ENCODE measurements around the gene HCLS1. TPM values are rescaled to one million over a fixed set of nuclear protein-coding genes. Genes with fewer than 3 reads are reported as not detected.
A peak's percentile ranks its signal among the peaks of the same experiment; 100 is the strongest.

Gene HCLS1
- total RNA-seq, 1 donor from 2014 or later: 440 TPM

DNA sequence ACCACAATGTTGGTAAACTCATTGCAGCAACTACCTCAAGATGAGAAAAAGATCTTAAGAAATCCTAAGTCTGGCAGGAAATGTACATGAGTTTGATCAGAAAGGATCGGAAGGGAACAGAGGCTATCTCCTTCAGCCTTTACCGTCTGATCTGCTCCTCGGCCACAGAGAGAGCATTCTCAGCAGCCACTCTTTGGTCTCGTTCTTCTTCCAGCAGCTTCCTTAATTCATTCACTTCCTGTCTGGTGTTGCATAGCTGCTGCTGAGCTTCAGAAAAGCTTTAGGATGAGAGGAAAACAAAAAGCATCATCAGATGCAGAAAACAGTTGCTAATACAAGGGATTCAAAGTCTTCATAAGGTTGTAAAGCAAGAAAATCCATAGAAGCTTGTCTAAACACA lies 6.6 kb upstream of the HCLS1 start:
- no peak overlapping the region for H3K4me3 Mint-ChIP-seq
- no peaks in the 10 kb centered on the region for H3K4me1 Mint-ChIP-seq
- ChIA-PET CTCF (no interaction called here), POLR2A (no interaction called here)
- ATAC-seq (ENCODE audit: low read depth) (no peak), DNase-seq (no peak)
- intact Hi-C loops (cut with micrococcal nuclease): loop anchor here (10.0 kb wide), 2 partner anchors 437 to 1917 kb away; partner anchors contain the start of gene HACD2
- TF ChIP-seq, protein P1, sequence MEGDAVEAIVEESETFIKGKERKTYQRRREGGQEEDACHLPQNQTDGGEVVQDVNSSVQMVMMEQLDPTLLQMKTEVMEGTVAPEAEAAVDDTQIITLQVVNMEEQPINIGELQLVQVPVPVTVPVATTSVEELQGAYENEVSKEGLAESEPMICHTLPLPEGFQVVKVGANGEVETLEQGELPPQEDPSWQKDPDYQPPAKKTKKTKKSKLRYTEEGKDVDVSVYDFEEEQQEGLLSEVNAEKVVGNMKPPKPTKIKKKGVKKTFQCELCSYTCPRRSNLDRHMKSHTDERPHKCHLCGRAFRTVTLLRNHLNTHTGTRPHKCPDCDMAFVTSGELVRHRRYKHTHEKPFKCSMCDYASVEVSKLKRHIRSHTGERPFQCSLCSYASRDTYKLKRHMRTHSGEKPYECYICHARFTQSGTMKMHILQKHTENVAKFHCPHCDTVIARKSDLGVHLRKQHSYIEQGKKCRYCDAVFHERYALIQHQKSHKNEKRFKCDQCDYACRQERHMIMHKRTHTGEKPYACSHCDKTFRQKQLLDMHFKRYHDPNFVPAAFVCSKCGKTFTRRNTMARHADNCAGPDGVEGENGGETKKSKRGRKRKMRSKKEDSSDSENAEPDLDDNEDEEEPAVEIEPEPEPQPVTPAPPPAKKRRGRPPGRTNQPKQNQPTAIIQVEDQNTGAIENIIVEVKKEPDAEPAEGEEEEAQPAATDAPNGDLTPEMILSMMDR (IDR thresholded peaks at IDR 0.05): no peak
- peaks cover 85% of the 10 kb centered on the region for H3K36me3 Mint-ChIP-seq (ENCODE audit: low read depth)
- no peak overlapping the region for H3K27ac Mint-ChIP-seq
- no peaks in the 10 kb centered on the region for H3K9me3 Mint-ChIP-seq
- no peaks in the 10 kb centered on the region for H3K27me3 Mint-ChIP-seq

DNA sequence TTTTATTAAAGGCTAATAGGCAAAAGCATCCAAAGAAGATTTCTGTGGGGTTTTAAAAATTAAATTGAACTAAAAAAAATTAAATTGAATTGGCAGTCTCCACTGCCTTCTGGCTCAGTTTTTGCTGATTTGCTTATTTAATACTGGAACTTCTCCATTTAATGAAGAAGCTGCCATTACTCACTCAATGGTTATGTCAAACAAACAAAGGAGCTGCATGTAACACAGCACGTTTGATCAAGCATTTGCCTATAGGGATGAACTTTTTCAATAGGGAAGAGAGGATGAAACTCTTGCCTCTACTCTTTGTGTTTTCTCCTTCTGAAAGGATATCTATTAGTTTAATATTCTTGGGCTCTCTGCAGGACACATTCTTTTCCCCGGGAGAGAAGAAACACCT lies 4.8 kb upstream of the HCLS1 start:
- no peak for ATAC-seq (ENCODE audit: low read depth)
- H3K27me3 Mint-ChIP-seq: no peaks in the 10 kb centered on the region
- H3K4me1 Mint-ChIP-seq: peaks cover 12% of the 10 kb centered on the region
- TF ChIP-seq, protein P1 (IDR thresholded peaks at IDR 0.05): no peak
- H3K4me3 Mint-ChIP-seq: no peak overlapping the region
- no peak overlapping the region for H3K27ac Mint-ChIP-seq
- POLR2A ChIA-PET: no interaction called here
- no peaks in the 10 kb centered on the region for H3K9me3 Mint-ChIP-seq
- DNase-seq: no peak
- H3K36me3 Mint-ChIP-seq (ENCODE audit: low read depth): peaks cover 74% of the 10 kb centered on the region
- CTCF ChIA-PET: no interaction called here
- intact Hi-C loops (cut with micrococcal nuclease): loop anchor here (10.0 kb wide), 2 partner anchors 439 to 1919 kb away; partner anchors contain the start of gene HACD2

DNA sequence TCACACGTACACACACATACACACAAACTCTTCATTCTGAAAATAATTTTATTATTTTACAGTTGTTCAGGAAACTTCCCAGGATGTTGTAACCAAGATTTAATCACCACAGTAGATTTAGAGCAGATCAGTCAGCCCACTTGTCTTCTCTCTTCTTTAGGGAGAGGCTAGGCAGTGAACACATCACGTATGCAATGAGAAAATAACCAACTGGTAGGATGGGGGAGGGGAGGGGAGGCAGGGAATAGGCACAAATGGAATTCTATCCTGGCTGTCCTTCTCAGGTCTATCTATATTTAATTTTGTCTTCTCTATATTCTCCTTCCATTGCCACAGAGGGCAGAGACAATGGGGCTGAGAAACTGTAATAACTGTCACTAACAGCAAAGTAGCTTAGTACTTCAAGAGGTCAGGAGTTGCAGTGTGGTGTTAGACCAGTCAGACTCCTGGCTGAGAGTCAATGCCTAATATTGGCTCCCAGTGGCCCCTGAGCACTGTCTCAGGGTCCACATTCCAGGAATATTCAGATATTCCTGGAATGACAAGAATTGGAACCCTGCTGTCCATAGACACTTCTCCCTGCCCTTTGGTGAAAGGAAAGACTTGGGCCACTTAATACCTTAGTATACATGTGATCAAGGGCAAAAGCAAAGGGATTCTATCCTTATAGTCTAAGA lies 2.6 kb upstream of the HCLS1 start:
- H3K36me3 Mint-ChIP-seq (ENCODE audit: low read depth): peaks cover 75% of the 10 kb centered on the region
- CTCF ChIA-PET: no interaction called here
- no peak for ATAC-seq (ENCODE audit: low read depth)
- no peaks in the 10 kb centered on the region for H3K9me3 Mint-ChIP-seq
- intact Hi-C loops (cut with micrococcal nuclease): loop anchor here (5.0 to 10.0 kb wide), 4 partner anchors 441 to 1921 kb away; partner anchors contain the start of genes GTF2E1, HACD2, RABL3 and SEC22A
- TF ChIP-seq, protein P1 (IDR thresholded peaks at IDR 0.05): no peak
- H3K4me3 Mint-ChIP-seq: no peak overlapping the region
- DNase-seq: no peak
- H3K27me3 Mint-ChIP-seq: no peaks in the 10 kb centered on the region
- POLR2A ChIA-PET: no interaction called here
- H3K4me1 Mint-ChIP-seq: peaks cover 32% of the 10 kb centered on the region
- no peak overlapping the region for H3K27ac Mint-ChIP-seq

DNA sequence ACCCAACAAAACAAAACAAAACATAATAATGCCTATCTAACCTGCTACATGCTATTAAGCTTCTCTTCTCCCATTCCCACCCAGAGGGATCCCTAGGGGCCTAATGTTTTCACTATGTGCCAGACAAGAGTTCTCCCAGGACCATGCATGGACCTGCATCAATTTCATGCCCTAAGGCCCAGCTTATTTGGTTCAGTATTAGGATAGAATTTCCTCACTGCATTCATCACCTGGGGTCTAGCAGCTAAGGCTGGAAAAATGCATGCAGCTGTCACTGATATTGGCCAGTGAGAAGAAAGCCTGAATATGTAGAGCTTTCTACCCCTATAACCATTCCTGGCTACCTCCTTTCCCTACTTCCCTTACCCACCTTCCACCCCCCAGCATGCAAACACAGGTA lies 2.0 kb upstream of the HCLS1 start:
- no peaks in the 10 kb centered on the region for H3K9me3 Mint-ChIP-seq
- H3K36me3 Mint-ChIP-seq (ENCODE audit: low read depth): peaks cover 75% of the 10 kb centered on the region
- ChIA-PET POLR2A (interaction anchor here (1.4 to 2.9 kb wide), 2 partner anchors 172 to 721 kb away, joined by 4 to 22 read pairs; partner anchors contain the start of genes EAF2, FAM162A, IQCB1 and MIX23), CTCF (no interaction called here)
- ATAC-seq (ENCODE audit: low read depth): no peak
- peaks cover 38% of the 10 kb centered on the region for H3K4me1 Mint-ChIP-seq
- no peak for DNase-seq
- no peak overlapping the region for H3K27ac Mint-ChIP-seq
- H3K27me3 Mint-ChIP-seq: no peaks in the 10 kb centered on the region
- intact Hi-C loops (cut with micrococcal nuclease): loop anchor here (5.0 to 10.0 kb wide), 4 partner anchors 442 to 1922 kb away; partner anchors contain the start of genes GTF2E1, HACD2, RABL3 and SEC22A
- TF ChIP-seq, protein P1 (IDR thresholded peaks at IDR 0.05): no peak
- no peak overlapping the region for H3K4me3 Mint-ChIP-seq

DNA sequence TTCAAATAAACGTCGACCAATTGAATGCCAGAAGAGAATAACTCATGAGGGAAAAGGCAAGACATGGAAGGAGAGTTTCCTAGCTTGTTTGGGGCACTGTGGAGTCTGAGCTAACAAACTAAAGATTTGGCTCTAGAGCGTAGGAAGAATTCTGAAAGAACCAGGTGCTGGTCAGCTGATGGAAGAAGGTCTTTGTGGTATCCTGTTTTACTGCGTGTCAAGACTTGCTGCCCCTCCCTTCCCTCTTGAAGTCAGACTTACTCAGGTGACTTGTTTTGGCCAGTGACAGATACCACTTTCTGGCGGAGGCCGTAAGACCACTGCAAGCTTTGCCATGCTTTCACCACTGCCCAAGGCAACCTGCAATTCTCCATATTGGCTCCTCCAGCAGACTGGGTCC lies 673 bp upstream of the HCLS1 start:
- TF ChIP-seq, protein P1 (IDR thresholded peaks at IDR 0.05): no peak
- DNase-seq (no peak), ATAC-seq (ENCODE audit: low read depth) (no peak)
- H3K27ac Mint-ChIP-seq: peak overlapping the region; percentile 96
- H3K27me3 Mint-ChIP-seq: no peaks in the 10 kb centered on the region
- peak overlapping the region; percentile 28 for H3K4me3 Mint-ChIP-seq
- intact Hi-C loops (cut with micrococcal nuclease): loop anchor here (5.0 to 10.0 kb wide), 4 partner anchors 443 to 1923 kb away; partner anchors contain the start of genes GTF2E1, HACD2, RABL3 and SEC22A
- peaks cover 75% of the 10 kb centered on the region for H3K36me3 Mint-ChIP-seq (ENCODE audit: low read depth)
- CTCF ChIA-PET: no interaction called here
- POLR2A ChIA-PET: interaction anchor here (0.6 to 2.9 kb wide), 25 partner anchors 10 to 1915 kb away, joined by 3 to 42 read pairs (median 4); partner anchors contain the start of genes EAF2, FAM162A, GOLGB1 and IQCB1
- H3K9me3 Mint-ChIP-seq: no peaks in the 10 kb centered on the region
- peaks cover 51% of the 10 kb centered on the region for H3K4me1 Mint-ChIP-seq

Measured in activated B cell treated with CpG ODN at 0.5 μM for 24 hours (primary cell).